ENCODE measurements around the gene LZTR1.

LZTR1 gene

GRCh38 chr22:20983081-20983771 lies 1.1 kb downstream of the LZTR1 start:
- DNase-seq, result no peak

DNA sequence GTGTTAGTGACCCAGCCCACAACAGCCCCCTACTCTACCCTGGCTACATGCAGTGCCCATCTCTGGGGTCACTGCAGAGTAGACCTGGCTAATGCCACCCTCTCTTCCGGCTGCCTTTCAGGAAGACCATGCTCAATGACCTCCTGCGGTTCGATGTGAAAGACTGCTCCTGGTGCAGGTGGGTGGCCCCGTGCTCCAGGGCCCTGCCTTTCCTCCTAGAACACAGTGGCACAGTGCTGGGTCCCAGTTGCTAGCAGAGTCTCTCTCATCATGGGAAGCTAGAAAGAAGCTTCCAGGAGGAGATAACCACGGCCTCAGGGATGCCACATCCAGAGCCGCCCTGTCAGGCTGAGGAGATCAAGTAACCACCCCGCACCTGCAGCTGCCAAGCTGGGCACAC lies 3.6 kb downstream of the LZTR1 start:
- no peak for DNase-seq

- no peak for DNase-seq
Observed at GRCh38 chr22:20986365-20986764, 4.3 kb downstream of the LZTR1 start.

GRCh38 chr22:20987375-20987774 lies 5.3 kb downstream of the LZTR1 start:
- DNase-seq, result no peak

- no peak for DNase-seq
Observed at GRCh38 chr22:20988573-20989322, 6.7 kb downstream of the LZTR1 start.

DNA sequence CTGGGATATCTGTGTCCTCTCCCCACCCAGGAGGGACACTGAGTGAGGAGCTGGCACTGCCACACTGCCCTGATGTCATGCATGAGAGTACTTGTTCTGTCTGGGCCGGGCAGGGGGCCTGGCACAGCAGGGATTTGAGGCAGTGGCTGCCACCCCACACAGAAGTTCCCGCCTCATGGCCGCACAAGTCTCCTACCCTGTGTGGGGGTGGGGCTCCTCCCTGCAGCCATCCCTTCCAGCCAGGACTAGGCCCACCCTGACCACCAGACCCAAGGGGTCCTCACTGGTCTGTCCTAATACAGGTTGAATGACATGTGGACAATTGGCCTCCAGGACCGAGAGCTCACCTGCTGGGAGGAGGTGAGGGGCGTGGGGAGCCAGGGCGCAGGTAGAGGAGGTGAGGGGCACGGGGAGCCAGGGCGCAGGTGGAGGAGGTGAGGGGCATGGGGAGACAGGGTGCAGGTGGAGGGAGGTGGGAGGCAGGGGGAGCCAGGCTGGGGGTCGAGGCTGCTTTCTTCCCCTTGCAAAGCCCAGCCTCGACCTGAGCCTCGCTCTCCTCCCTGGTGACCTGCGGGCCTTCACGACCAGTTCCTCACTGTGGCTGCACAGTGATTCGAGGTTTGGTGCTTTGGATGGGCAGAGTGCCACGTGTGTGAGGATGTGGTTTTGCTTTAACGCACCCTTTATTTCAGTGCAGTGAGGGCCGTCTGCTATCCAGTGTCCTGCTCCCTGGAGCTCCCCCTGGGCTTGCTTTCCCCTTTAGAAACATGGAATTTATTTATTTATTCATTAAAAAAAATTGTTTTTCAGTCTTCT lies 7.4 kb downstream of the LZTR1 start:
- DNase-seq, result no peak

DNA sequence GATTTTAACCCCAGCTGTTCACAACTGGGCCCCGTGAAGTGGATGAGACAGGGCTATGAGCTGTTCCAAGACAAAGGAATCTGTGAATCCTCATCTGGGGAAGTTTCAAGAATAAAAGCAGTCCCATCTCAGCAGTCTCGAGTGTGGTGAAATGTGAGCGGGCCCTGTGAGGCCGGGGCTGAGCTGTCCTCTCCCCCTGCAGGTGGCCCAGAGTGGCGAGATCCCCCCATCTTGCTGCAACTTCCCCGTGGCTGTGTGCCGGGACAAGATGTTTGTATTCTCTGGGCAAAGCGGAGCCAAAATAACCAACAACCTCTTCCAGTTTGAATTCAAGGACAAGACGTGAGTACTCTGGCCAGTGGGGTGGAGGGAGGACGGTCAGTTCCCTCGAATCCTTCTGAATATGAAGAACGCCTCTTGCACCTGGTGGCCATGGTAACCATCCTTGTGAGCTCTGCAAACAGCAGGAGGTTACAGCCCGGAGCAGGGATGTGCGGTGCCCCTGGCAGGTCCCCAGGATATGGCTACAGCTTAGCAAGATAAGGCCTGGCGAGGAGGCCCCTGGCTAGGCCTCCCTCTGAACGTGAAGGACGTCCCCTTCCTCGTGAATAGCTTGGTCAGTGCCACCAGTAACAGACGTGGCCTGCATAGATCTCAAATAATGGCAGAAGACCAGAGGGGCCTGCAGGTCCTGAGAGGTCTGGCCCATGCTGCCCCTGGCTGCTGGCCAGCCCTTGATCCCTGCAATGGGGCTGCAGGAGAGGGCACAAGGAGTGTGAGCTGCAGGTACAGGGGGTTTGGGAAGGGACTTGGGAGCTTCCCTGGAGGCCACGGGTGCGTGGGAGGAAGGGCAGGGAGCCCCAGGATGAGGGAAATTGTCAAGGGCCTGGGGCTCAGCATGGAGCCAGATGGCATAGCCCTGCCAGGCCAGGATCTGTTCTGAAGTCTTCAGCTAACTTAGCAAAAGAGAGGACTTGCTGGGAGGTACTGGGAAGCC lies 8.4 kb downstream of the LZTR1 start:
- DNase-seq, result no peak

DNA sequence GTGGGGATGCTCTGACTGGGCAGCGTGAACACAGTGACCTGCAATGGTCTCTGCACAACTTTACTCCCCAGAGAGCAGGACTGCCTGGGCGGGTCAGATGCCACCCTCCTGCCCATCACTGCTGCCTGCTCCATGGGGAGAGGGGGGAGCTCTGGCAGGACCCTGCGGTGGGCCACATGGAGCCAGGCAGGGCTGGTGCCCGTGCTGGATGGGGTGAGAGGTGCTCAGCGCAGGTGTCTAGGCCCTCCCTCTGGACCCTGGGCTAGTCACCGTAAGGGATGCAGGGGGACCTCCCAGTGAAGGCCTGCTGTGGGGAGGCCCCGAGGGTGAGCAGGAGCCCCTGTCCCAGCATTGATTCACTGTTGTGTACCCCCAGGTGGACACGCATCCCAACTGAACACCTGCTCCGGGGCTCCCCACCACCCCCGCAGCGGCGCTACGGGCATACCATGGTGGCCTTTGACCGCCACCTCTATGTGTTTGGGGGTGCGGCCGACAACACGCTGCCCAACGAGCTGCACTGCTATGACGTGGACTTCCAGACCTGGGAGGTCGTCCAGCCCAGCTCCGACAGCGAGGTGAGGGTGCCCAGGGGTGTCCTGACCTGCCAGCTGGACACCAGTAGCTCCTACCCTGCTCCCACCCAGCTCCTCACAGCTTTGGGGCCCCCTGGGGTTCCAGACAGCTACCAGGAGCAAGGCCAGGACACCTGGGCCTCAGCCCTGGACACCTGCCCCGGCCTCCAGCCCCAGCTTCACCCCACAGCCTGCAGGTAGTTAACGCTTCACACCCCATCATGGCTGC lies 9.4 kb downstream of the LZTR1 start:
- DNase-seq, result no peak

GRCh38 chr22:20992056-20992442 lies 10.0 kb downstream of the LZTR1 start:
- DNase-seq, result no peak

- DNase-seq, result no peak
Observed at GRCh38 chr22:20992456-20993303, 10.6 kb downstream of the LZTR1 start.

GRCh38 chr22:20993304-20994127 lies 11.4 kb downstream of the LZTR1 start:
- no peak for DNase-seq

GRCh38 chr22:20994128-20994901 lies 12.2 kb downstream of the LZTR1 start:
- no peak for DNase-seq

DNA sequence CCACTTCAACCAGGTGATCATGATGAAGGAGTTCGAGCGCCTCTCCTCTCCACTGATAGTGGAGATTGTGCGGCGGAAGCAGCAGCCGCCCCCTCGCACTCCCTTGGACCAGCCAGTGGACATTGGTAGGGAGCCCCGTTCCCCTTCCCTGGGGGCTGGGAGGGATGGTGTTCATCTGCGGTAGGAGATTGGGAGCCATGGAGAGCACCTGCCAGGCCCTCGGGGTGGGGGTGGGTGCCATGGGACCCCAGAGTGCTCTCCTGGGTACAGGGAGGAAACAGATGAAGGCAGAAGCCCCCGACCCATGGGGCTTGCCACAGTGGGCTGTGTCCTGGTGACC lies 12.8 kb downstream of the LZTR1 start:
- no peak for DNase-seq

DNA sequence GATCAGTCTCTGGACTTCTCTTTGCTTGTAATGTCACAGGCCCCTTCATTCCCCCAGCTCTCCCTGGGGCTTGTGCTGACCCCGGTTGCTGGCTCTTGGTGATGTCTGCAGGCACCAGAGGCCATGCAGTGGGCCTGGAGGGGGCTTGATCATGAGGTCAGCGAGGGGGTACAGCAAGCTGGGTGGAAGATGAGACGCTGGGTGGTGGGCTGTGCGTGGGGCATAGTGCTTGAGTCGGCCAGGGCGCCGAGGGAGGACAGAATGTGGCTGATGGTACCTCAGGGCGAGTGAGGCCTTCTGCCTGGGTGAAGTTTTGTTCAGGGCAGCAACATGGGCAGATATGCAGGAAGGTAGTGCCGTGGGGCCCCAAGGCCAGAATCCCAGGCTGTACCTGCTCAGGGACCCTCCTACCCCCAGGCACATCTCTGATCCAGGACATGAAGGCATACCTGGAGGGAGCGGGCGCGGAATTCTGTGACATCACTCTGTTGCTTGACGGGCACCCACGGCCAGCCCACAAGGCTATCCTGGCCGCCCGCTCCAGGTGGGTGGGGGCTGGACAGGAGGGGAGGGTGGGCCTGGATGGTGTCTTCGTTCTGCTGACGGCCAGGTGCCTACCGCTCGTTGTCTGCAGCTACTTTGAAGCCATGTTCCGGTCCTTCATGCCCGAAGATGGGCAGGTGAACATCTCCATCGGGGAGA lies 13.4 kb downstream of the LZTR1 start:
- no peak for DNase-seq

GRCh38 chr22:20996031-20996410 lies 13.9 kb downstream of the LZTR1 start:
- no peak for DNase-seq

DNA sequence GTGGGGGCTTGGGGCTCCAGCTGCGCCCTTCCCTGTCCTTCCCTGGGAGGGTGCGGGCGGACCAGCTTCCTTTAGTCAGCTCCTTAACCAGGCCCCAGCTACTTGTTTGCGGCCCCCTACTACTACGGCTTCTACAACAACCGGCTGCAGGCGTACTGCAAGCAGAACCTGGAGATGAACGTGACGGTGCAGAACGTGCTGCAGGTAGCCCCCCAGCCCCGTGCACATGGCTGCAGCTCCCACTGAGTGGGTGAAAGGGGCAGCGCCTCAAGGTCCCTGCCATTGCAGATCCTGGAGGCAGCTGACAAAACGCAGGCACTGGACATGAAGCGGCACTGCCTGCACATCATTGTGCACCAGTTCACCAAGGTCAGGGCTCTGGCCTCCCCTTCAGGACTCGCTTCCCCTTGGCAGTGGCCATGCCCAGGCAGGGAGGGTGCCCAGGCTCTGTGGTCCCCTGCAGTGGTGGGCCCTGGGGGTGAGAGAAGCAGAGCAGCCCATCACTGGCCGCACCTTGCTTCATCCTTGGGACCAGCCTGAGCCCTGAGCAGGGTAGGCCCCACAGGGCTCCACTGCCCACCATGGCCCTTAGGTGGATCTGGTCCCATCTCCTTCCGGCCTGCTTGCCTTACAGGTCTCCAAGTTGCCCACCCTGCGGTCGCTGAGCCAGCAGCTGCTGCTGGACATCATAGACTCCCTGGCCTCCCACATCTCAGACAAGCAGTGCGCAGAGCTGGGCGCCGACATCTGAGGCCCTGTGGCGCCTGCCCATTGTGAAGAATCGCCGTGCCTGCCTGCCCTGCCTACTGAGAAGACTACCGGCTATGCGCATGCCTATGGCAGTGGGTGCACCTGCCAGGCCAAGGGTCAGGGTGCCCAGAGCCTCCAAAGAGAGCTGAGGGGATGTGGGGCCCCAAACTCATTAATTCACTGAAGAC lies 14.8 kb downstream of the LZTR1 start:
- no peak for DNase-seq

Data from CD4-positive, alpha-beta T cell treated with Interleukin-6 for 4 hours (primary cell).